GM18867 (cell line): ENCODE data around the gene TNFRSF6B.

Source experiments
- ATAC-seq: cut with Tn5 transposase; IDR thresholded peaks from one replicate; pipeline ENCODE4 v1.9.1; 2021; ENCODE audit warnings: mild to moderate bottlenecking, moderate library complexity; ENCODE audit not compliant: unreplicated experiment

The TNFRSF6B gene

DNA sequence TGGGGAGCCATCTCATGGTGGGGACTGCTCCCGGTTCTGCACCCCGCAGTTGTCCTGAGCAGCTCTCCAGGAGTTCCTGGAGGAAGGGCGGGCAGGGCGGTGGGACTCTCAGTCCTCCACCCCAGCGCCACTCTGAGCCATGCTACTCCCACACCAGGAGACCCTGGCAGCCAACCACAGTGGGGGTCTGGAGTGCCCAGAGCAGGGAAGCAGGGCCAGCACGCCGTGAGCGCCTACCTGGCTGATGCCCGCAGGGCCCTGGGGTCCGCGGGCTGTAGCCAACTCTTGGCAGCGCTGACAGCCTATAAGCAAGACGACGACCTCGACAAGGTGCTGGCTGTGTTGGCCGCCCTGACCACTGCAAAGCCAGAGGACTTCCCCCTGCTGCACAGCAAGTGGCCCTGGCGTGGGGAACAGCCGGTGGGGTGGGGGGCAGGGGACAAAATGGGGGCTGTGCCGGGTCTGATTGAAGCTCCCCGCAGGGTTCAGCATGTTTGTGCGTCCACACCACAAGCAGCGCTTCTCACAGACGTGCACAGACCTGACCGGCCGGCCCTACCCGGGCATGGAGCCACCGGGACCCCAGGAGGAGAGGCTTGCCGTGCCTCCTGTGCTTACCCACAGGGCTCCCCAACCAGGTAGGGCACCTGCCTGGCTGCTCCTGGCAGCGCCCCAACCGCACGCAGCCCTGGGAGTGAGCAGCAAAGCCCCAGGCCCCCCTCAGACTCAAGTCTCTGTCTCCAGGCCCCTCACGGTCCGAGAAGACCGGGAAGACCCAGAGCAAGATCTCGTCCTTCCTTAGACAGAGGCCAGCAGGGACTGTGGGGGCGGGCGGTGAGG is 1.6 kb upstream of the TNFRSF6B start:
- no peak for ATAC-seq

DNA sequence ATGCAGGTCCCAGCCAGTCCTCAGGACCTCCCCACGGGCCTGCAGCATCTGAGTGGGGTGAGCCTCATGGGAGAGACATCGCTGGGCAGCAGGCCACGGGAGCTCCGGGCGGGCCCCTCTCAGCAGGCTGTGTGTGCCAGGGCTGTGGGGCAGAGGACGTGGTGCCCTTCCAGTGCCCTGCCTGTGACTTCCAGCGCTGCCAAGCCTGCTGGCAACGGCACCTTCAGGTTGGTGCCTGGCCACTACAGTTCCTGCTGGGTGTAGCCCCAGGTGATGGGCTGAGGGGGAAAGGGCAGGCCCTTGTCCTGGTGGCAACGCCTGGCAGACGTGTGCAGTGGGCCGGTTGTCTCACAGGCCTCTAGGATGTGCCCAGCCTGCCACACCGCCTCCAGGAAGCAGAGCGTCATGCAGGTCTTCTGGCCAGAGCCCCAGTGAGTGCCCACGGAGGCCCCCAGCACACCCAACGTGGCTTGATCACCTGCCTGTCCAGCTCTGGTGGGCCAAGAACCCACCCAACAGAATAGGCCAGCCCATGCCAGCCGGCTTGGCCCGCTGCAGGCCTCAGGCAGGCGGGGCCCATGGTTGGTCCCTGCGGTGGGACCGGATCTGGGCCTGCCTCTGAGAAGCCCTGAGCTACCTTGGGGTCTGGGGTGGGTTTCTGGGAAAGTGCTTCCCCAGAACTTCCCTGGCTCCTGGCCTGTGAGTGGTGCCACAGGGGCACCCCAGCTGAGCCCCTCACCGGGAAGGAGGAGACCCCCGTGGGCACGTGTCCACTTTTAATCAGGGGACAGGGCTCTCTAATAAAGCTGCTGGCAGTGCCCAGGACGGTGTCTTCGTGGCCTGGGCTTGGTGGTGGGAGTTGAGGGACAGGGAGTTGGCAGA is 787 bp upstream of the TNFRSF6B start:
- ATAC-seq = no peak

DNA sequence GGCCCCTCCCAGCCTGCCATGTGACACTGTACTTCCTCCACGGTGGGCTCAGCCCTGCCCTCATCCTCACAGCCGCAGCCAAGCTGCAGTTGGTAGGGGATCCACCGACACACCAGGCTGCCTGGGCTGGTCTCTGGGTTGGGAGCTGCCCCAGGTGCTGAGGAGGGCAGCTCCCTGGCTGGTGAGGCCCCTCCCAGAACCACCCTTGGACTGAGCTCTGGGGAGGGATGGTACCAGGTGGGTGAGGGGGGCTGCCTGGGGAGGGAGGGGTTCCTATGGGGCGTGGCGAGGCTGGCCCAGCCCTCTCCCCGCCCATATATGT is 185 bp upstream of the TNFRSF6B start:
- ATAC-seq = no peak

DNA sequence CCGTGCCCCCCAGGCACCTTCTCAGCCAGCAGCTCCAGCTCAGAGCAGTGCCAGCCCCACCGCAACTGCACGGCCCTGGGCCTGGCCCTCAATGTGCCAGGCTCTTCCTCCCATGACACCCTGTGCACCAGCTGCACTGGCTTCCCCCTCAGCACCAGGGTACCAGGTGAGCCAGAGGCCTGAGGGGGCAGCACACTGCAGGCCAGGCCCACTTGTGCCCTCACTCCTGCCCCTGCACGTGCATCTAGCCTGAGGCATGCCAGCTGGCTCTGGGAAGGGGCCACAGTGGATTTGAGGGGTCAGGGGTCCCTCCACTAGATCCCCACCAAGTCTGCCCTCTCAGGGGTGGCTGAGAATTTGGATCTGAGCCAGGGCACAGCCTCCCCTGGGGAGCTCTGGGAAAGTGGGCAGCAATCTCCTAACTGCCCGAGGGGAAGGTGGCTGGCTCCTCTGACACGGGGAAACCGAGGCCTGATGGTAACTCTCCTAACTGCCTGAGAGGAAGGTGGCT is 960 bp downstream of the TNFRSF6B start:
- no peak for ATAC-seq

DNA sequence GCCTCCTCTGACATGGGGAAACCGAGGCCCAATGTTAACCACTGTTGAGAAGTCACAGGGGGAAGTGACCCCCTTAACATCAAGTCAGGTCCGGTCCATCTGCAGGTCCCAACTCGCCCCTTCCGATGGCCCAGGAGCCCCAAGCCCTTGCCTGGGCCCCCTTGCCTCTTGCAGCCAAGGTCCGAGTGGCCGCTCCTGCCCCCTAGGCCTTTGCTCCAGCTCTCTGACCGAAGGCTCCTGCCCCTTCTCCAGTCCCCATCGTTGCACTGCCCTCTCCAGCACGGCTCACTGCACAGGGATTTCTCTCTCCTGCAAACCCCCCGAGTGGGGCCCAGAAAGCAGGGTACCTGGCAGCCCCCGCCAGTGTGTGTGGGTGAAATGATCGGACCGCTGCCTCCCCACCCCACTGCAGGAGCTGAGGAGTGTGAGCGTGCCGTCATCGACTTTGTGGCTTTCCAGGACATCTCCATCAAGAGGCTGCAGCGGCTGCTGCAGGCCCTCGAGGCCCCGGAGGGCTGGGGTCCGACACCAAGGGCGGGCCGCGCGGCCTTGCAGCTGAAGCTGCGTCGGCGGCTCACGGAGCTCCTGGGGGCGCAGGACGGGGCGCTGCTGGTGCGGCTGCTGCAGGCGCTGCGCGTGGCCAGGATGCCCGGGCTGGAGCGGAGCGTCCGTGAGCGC is 1.6 kb downstream of the TNFRSF6B start:
- ATAC-seq = no peak

DNA sequence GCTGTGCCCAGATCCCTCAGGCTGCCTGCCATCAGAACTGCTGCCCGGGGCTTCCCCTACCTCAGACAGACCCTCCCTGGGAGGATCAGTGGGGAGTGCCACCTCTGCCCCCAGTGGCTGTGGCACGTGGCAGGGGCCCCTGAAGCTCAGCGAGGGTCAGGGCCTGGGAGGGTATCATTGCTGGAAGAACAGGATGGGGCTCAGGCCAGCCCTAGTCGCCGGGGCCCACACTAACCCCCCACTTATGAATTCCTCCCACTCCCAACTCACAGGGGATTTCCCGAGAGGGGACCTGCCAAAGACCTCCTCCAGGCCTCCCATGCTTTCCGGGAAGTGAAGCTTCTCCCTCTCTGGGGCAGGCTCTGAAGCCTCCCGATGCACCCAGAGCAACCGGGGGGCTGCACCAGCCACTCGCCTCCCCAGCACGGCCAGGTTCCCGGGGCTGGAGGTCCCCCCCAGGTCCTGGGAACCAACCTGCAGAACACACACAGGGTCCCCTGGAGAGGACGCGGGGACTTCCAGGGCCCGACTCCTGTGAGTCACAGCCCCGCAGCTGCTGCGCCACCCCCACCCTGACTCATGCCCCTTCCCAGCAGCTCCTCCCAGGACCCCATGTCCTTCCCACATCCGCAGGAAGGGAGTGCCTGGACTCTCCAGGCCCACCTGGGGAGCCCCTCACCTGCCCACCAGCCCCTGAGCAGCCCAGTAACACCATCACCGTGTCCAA is 2.5 kb downstream of the TNFRSF6B start:
- ATAC-seq = no peak

DNA sequence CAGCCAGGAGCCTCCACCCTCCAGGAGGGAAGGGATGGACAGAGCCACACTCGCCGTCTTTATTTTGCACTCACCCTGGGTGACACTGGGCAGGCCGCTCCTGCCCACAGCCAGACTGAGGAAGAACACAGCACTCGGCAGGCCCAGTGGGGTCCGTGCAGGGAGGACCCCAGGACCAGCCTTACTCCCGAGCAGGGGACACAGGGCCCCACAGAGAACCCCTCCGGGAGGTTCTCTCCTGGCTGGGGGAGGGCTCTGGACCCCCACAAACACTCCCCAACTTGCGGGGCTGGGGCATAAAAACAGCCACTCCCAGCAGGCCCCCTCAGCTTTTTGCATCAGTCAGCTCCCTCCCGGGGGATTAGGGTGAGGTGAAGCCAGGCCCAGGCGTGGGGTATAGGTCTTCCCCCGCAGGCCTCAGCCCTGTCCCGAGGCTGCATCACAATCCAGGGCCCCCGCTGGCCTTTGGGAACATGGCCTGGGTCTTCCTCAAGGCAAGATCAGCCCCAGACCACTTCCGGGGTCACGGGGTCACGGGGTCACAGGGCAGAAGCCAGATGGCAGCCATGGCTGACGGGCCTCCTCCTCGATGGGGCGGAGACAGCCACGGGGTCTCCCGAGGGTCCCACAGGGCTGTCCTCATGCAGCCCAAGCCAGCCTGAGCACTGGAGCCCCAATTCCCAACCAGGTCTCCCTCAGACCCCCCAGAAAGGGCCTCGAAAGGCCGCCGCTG is 3.2 kb downstream of the TNFRSF6B start:
- no peak for ATAC-seq

DNA sequence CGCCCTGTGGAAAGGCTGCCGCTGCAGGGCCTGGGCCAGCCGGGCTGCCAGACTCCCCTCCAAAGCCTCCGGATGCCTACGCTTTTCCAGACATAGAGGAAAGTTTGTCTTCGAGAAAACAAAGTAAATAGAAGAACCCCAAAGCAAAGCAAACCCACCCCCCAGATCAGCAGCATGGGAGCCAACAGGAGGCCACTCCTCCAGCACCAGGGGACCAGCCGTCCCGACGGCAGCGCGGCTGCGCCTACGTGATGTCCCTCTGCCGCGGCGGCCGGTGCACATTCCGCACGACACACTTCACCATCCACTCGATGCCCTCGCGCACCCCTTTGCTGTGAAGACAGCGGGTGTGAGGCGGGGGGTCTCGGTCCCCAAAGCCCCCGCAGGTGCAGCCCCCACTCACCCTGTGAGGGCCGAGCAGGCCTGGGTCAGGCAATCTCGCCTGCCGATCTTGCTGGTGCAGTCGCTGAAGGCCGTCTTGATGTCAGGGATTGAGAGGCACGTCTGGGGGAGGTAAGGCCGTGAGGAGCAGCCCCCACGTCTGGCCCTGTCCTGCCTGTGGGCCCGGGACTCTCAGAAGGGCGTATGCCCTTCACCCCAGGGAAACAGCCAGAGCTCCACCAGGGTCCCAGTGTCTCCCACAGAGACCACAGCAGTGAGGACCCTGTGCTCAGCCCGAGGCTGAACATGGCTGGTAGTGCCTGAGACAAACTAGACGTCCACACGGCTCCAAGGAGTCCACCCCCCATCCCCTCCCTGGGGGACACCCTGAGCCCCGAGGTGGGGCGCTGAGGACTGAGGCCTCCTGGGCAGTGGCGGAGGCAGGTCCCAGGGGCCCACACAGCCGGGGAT is 4.0 kb downstream of the TNFRSF6B start:
- ATAC-seq = no peak

DNA sequence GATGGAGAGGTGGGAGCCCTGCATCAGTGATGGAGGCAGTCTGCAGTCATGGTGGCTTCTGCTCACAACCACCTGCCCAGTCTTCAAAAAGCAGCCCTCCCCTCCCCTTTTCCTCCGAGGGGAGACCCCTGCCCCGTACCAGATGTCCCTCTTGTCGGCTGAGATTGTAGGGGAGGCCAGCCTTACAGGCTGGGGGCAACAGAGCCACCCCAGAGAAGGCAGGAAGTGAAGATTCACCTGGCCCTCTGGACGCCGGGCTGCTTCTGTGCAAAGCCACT is 4.5 kb downstream of the TNFRSF6B start:
- no peak for ATAC-seq

DNA sequence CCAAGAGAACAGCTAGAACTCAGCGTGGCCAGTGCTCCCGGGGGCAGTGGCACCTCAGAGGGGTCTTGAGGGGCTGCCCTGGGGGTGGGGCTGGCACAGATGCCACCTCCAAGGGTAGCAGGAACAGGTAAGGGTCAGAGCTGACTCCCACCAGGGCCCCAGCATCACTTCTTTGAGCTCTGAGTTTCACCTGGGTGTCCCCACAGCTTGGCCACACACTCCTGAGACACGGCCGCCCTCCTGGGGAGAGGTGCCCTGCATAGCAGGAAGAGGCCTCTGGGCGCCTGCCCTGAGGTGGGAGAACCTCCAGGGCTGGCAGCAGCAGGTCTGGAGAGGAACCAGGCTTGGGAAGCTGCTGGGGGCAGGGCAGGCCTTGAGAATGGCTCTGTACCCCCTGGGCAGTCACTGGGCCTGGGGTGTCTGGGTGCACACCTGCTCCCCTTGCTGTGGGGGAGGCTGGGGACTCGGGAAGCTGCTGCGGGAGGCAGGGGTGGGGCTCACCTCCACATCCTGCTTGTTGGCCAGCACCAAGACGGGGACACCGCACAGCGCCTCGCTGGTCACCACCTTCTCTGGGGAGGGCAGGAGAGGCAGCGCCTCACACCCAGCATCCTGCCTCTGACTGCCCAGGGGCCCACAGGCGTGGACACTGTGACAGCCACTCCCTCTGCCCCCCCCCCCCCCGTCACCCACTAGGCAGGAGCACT is 5.0 kb downstream of the TNFRSF6B start:
- no peak for ATAC-seq

DNA sequence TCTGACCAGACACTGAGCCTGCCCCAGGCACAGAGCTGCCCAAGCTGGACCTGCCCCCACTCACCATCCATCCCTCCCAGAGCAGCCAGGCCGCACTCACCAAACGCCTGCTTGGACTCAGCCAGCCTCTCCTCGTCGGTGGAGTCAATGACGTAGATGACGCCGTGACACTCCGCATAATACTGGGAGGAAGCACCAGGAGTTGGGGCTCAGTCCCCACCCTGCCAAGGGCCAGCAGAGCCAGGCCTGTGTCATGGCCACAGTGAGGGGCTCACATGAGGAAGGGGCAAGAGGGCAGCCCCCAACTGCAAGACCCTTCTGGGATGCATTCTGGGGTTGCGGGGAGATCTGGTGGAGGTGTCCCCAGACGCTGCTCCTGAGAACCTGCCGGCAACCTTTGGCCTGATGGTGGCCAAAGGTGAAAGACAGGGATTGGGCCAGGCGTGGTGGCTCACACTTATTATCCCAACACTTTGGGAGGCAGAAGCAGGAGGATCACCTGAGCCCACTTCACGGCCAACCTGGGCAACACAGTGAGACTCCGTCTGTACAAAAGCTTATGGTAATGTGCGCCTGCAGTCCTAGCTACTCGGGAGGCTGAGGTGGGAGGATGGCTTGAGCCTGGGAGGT is 5.7 kb downstream of the TNFRSF6B start:
- no peak for ATAC-seq

DNA sequence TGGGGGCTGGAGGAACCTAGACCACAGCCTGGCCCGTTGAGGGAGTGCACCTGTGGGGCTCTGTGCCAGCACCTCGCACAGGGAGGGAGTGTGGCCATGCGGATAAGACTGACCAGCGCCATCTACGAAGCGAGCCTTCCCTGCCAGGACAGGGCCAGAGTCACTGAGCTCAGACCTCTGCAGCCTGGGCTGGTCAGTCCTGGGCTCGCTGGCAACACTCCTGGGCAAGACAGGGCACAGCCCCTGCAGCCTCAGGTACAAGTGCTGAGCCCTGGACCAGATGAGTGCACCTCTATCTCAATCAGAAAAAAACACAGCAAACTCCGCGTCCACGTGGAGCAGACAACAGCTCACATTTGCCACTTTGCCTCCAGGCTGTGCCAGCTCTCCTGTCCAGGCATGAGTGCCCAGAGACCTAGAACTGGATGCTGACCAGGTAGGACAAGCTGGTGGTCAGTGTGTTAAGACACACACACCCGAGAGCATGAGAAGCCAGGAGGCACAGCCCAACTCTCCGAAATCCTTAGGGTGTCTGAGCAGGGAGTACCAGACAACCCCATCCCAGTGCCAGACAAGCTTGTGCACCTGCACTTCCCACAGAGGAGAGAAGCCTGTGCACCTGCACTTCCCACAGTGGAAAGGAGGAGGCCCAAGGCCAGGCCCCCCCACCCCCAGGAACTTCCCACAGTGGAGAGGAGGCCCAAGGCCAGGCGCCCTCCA is 6.5 kb downstream of the TNFRSF6B start:
- ATAC-seq = no peak

DNA sequence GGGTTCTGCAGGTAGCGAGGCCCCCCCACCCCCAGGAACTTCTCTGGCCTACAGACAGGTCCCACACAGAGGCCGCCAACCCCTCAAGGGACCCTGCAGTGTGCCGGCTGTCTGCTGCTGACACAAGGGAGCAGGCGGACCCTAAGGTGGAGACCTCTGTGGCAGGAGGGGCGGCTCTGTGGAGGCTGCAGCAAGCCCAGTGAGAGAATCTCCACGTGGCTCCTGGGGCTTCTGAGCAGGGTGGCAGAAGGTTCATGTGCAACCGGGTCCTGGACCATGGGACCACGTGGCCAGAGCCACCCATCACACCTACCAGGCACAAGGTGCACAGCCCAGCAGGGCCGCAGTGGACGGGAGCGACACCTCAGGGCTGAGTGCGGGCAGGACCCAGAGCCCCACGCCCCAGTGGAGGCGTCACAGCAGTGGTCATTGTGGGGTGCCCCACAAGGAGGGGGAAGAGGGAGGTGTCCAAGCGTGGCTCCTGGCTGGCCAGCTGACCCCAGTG is 7.1 kb downstream of the TNFRSF6B start:
- ATAC-seq = no peak

DNA sequence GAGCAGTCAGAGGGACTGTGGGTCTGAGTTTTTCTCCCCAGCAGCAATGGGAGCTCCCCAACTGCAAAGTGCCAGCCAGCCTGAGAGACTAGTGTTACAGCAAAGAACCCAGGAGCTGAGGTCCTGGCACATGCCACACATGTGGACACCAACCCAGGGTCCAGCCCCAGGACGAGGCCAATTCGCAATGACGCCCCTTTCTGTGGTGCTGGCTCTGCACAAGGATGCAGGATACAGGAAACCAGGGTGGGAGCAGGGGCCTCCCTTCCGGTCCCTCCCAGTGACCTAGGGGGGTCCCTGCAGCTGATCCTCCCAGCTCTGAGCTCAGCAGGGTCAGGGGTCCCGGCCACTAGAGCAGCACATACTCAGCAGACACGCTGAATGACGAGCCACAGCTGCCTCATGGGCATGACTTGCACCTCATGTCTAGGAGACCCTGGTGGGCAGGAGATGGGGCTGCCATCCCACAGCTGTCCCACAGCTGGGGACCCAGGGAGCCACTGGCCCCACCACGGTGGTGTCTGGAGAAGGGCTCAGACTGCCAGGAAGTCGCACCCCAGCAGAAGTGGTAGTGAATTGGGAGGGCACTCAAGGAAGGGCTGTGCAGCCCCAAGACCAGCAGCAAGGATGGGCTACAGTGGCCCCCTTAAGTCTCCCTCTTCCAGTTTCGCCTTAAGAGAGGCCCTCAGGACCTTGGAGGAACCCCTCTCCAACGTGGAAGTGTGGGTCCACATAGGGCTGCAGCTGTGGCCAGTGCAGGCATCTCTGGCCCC is 7.7 kb downstream of the TNFRSF6B start:
- ATAC-seq = no peak

DNA sequence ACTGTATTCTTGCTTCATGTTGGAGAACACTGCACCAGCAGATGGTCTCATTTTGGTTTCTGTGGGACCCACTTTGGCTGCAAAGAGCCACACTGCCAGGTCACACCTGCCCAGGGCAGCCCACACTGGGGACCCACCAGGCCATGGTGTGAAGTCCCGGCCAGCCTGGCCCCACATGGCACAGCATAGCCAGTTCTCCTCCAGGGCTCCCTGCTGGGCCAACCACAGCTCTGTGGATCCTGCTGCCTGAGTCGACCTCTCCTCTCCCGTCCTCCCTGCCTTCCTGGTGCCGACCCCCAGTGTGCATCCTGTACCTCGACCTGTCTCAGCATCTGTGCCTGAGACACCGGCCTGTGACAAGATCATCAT is 8.3 kb downstream of the TNFRSF6B start:
- ATAC-seq = no peak

DNA sequence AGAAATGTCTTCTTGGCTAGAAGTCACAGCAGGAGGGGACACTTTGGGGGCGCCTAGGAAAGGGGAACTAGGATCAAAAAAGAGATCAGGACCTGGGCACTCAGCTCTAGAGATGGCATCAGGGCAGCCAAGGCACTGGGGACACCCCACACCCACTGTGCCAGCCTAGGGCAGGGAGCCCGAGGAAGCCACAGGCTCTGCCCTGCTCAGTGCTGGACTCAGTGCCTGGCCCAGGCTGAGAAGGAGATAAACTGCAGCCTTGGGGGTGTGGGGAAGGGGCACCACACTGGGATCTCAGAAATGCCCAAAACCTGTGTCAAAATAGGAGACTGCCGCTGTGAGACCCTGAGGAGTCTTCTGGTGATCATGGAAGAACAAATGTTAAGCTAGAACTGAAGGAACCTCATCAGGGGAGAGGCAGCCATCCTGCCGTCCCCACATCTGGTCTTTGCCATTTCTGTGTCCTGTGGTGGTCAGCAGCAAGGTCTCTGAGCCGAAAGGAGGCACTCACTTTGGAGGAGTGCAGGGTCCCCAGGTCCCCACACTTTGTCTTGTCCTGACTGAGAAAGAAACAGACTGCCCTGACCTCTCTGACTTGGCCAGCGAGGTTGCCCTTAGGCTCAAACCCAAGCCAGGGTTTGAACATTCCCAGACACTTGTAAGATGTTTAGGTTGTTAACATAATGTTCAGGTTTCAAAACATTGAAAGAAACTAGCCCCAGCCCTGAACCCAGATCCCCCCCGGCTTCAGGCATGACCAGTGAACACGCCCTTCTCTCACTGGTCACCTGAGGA is 9.0 kb downstream of the TNFRSF6B start:
- no peak for ATAC-seq
